HG02973 (cell line): Measurements from ENCODE around the gene KCNH2.

Source experiments
- ATAC-seq: cut with Tn5 transposase; IDR thresholded peaks from one replicate; pipeline ENCODE4 v1.9.1; 2021; ENCODE audit warnings: moderate library complexity; ENCODE audit not compliant: unreplicated experiment

KCNH2 gene

GRCh38 chr7:150996376-150997074 lies 18.4 kb upstream of the KCNH2 start:
- ATAC-seq, result no peak

- ATAC-seq, result no peak
These were observed 16.9 kb upstream of the KCNH2 start for GRCh38 chr7:150994838-150995510.

- ATAC-seq, result no peak
These were observed 16.2 kb upstream of the KCNH2 start for GRCh38 chr7:150994141-150994837.

GRCh38 chr7:150993511-150993910 lies 15.4 kb upstream of the KCNH2 start:
- no peak for ATAC-seq

GRCh38 chr7:150992833-150993302 lies 14.7 kb upstream of the KCNH2 start:
- peak; percentile 67 for ATAC-seq

GRCh38 chr7:150992051-150992640 lies 14.0 kb upstream of the KCNH2 start:
- no peak for ATAC-seq

- ATAC-seq, result no peak
These were observed 12.5 kb upstream of the KCNH2 start, which contains the start of gene NOS3 for GRCh38 chr7:150990416-150991186. Gene NOS3 (plus strand): TSS chr7:150991017. CDS start chr7:150993804, 2,787 bp downstream.

GRCh38 chr7:150989456-150989855 lies 11.3 kb upstream of the KCNH2 start:
- ATAC-seq, result no peak

- ATAC-seq, result no peak
These were observed 10.4 kb upstream of the KCNH2 start for GRCh38 chr7:150988230-150989226.

- ATAC-seq, result no peak
These were observed 8.4 kb upstream of the KCNH2 start for GRCh38 chr7:150986556-150986955.

- no peak for ATAC-seq
These were observed 8.0 kb upstream of the KCNH2 start for GRCh38 chr7:150986099-150986512.

GRCh38 chr7:150983893-150984368 lies 5.8 kb upstream of the KCNH2 start:
- no peak for ATAC-seq

GRCh38 chr7:150982351-150982750 lies 4.2 kb upstream of the KCNH2 start:
- no peak for ATAC-seq

- no peak for ATAC-seq
These were observed 3.5 kb upstream of the KCNH2 start for GRCh38 chr7:150981644-150982043.

- ATAC-seq, result no peak
These were observed 2.5 kb upstream of the KCNH2 start for GRCh38 chr7:150980663-150981062.

- ATAC-seq, result no peak
These were observed 1.7 kb upstream of the KCNH2 start for GRCh38 chr7:150979713-150980390.

- ATAC-seq, result no peak
These were observed 567 bp downstream of the KCNH2 start for GRCh38 chr7:150977382-150978125.
